MM.1S (cell line): ENCODE results near the gene DNAH11.
"Not testable (repeated sequence)": the region's sequence is repeated elsewhere in the genome, so short reads cannot be mapped to it uniquely, and the experiment has no call there.

Experiments
- DNase-seq: peaks from one replicate; pipeline ENCODE4 v3.0.0-alpha.2; 2015
- H2AFZ ChIP-seq: fragments of 300-600 bp; sonication (generic); 2 replicates; pipeline ENCODE4 v1.6.0; 2016; ENCODE audit warnings: antibody characterized with exemption, low read length
- H3F3A ChIP-seq: fragments of 300-600 bp; sonication (generic); 2 replicates; pipeline ENCODE4 v1.6.1; 2016; ENCODE audit warnings: mild to moderate bottlenecking, antibody characterized with exemption, low read length, moderate library complexity, mixed read lengths; ENCODE audit not compliant: insufficient read depth
- H3K27ac ChIP-seq: fragments of 300-600 bp; sonication (generic); 2 replicates; pipeline ENCODE4 v1.5.1; 2016; ENCODE audit warnings: mild to moderate bottlenecking, low read length
- H3K27me3 ChIP-seq: fragments of 300-600 bp; sonication (generic); replicated peaks from 2 replicates; pipeline ENCODE4 v1.6.0; 2016; ENCODE audit warnings: low read length; ENCODE audit not compliant: insufficient read depth
- H3K36me3 ChIP-seq: fragments of 300-600 bp; sonication (generic); replicated peaks from 2 replicates; pipeline ENCODE4 v1.6.1; 2016; ENCODE audit warnings: mild to moderate bottlenecking, low read length, mixed read lengths; ENCODE audit not compliant: insufficient read depth
- H3K4me1 ChIP-seq: fragments of 300-600 bp; sonication (generic); 2 replicates; pipeline ENCODE4 v1.6.1; 2016; ENCODE audit warnings: low read length, mixed read lengths
- H3K4me2 ChIP-seq: fragments of 300-600 bp; sonication (generic); 2 replicates; pipeline ENCODE4 v1.6.0; 2016; ENCODE audit warnings: low read depth, low read length
- H3K4me3 ChIP-seq: fragments of 300-600 bp; sonication (generic); 2 replicates; pipeline ENCODE4 v1.5.1; 2016; ENCODE audit warnings: low read length, mixed read lengths
- H3K79me2 ChIP-seq: fragments of 300-600 bp; sonication (generic); 2 replicates; pipeline ENCODE4 v1.6.1; 2016; ENCODE audit warnings: mixed run types, low read length, mixed read lengths
- H3K9ac ChIP-seq: fragments of 300-600 bp; sonication (generic); 2 replicates; pipeline ENCODE4 v1.6.1; 2016; ENCODE audit warnings: low read length, mixed read lengths
- H3K9me2 ChIP-seq: fragments of 300-600 bp; sonication (generic); replicated peaks from 2 replicates; pipeline ENCODE4 v1.6.1; 2016; ENCODE audit warnings: mild to moderate bottlenecking, low read length, mixed read lengths; ENCODE audit not compliant: insufficient read depth
- H3K9me3 ChIP-seq: fragments of 300-600 bp; sonication (generic); replicated peaks from 2 replicates; pipeline ENCODE4 v1.6.1; 2016; ENCODE audit warnings: mild to moderate bottlenecking, low read length, mixed read lengths; ENCODE audit not compliant: insufficient read depth
- H4K20me1 ChIP-seq: fragments of 300-600 bp; sonication (generic); 2 replicates; pipeline ENCODE4 v1.6.1; 2016; ENCODE audit warnings: mild to moderate bottlenecking, low read length, moderate library complexity, mixed read lengths; ENCODE audit not compliant: insufficient read depth
- CTCF ChIP-seq: fragments of 300-600 bp; sonication (generic); IDR thresholded peaks from 2 replicates; pipeline ENCODE4 v1.5.1; 2016; ENCODE audit warnings: antibody characterized with exemption, low read length, mixed read lengths
- EZH2 ChIP-seq: fragments of 300-600 bp; sonication (generic); optimal IDR thresholded peaks from 2 replicates; pipeline ENCODE3; 2017; ENCODE audit warnings: low read depth, mild to moderate bottlenecking, antibody characterized with exemption, low read length, mixed read lengths
- EZH2phosphoT487 ChIP-seq: fragments of 300-600 bp; sonication (generic); IDR thresholded peaks from 2 replicates; pipeline ENCODE4 v1.6.1; 2018; ENCODE audit warnings: antibody characterized with exemption, low read length

The DNAH11 gene

GRCh38 chr7:21671859-21672258, 129.0 kb downstream of the DNAH11 start:
- no peak for TF ChIP-seq EZH2phosphoT487
- Histone ChIP-seq H3F3A (no peaks in the 10 kb centered on the region), H3K9me2 (no peaks in the 10 kb centered on the region), H3K4me1 (no peaks in the 10 kb centered on the region), H3K4me2 (no peak overlapping the region), H2AFZ (no peak overlapping the region), H3K9me3 (no peaks in the 10 kb centered on the region), H4K20me1 (no peaks in the 10 kb centered on the region), H3K9ac (no peak overlapping the region), H3K79me2 (no peaks in the 10 kb centered on the region), H3K4me3 (no peak overlapping the region), H3K36me3 (no peaks in the 10 kb centered on the region), H3K27ac (no peak overlapping the region), H3K27me3 (no peaks in the 10 kb centered on the region)
- no peak for DNase-seq

GRCh38 chr7:21675255-21675654, 132.4 kb downstream of the DNAH11 start:
- no peak for DNase-seq
- Histone ChIP-seq H3K27me3 (no peaks in the 10 kb centered on the region), H3K36me3 (no peaks in the 10 kb centered on the region), H3K4me1 (no peaks in the 10 kb centered on the region), H3K9me3 (no peaks in the 10 kb centered on the region), H4K20me1 (no peaks in the 10 kb centered on the region), H3K27ac (no peak overlapping the region), H3K4me2 (no peak overlapping the region), H3K9me2 (no peaks in the 10 kb centered on the region), H3K9ac (no peak overlapping the region), H2AFZ (no peak overlapping the region), H3K79me2 (no peaks in the 10 kb centered on the region), H3F3A (no peaks in the 10 kb centered on the region), H3K4me3 (no peak overlapping the region)
- no peak for TF ChIP-seq CTCF
- TF ChIP-seq EZH2phosphoT487: no peak
- TF ChIP-seq EZH2: no peak

DNA sequence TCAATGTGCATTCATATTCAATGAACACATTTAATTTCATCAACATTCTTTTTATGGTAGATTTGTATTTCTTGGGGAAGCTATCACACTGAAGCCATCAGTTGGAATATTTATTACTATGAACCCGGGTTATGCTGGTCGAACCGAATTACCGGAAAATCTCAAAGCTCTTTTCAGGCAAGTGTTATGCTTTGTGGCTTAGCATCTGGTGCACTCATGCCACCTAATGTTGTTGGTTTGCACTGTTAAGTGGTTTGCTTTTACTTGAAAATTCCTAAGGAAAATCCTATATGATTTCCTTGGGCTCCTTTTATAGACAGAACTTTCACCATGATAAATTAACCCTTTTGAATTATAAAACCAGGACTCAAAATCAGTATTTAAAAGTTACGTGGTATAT, 147.9 kb downstream of the DNAH11 start:
- TF ChIP-seq EZH2 (no peak), CTCF (no peak), EZH2phosphoT487 (no peak)
- no peaks in the 10 kb centered on the region for H3K4me1 ChIP-seq
- no peaks in the 10 kb centered on the region for H3K79me2 ChIP-seq
- H3F3A ChIP-seq: no peaks in the 10 kb centered on the region
- H3K4me3 ChIP-seq: no peak overlapping the region
- no peaks in the 10 kb centered on the region for H3K9me3 ChIP-seq
- DNase-seq: no peak
- H2AFZ ChIP-seq: no peak overlapping the region
- H3K36me3 ChIP-seq: no peaks in the 10 kb centered on the region
- H3K9ac ChIP-seq: no peak overlapping the region
- no peaks in the 10 kb centered on the region for H3K27me3 ChIP-seq
- H3K27ac ChIP-seq: no peak overlapping the region
- no peaks in the 10 kb centered on the region for H4K20me1 ChIP-seq
- no peaks in the 10 kb centered on the region for H3K9me2 ChIP-seq
- no peak overlapping the region for H3K4me2 ChIP-seq

- not testable (repeated sequence) for H3K9me3 ChIP-seq, H2AFZ ChIP-seq
These were observed 148.3 kb downstream of the DNAH11 start for GRCh38 chr7:21691146-21691545.

DNA sequence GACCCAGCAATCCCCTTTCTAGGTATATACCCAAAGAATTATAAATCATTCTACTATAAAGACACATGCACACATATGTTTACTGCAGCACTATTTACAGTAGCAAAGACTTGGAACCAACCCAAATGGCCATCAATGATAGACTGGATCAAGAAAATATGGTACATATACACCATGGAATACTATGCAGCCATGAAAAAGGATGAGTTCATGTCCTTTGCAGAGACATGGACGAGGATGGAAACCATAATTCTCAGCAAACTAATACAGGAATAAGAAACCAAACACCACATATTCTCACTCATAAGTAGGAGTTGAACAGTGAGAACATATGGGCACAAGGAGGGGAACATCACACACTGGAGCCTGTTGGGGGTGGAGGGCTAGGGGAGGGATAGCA, 157.7 kb downstream of the DNAH11 start:
- not testable (repeated sequence) for H3K9me3 ChIP-seq, H3K9ac ChIP-seq, H3K9me2 ChIP-seq, H3K27ac ChIP-seq, H3F3A ChIP-seq, H4K20me1 ChIP-seq, H3K4me2 ChIP-seq, H3K79me2 ChIP-seq, H2AFZ ChIP-seq, H3K4me3 ChIP-seq, H3K4me1 ChIP-seq, H3K36me3 ChIP-seq, DNase-seq, H3K27me3 ChIP-seq

More at GRCh38 chr7:21691146-21691545, 148.3 kb downstream of the DNAH11 start:
- not testable (repeated sequence) for H3K27ac ChIP-seq, H3K79me2 ChIP-seq, H3K9ac ChIP-seq, H4K20me1 ChIP-seq, H3K4me2 ChIP-seq, H3K36me3 ChIP-seq, DNase-seq, H3K4me3 ChIP-seq, H3K4me1 ChIP-seq, H3K9me2 ChIP-seq, H3F3A ChIP-seq, H3K27me3 ChIP-seq
